DMS114 treated with DMSO at 0.1 percent for 48 hours (cell line): ENCODE results near the gene ALDH7A1.
"Not testable (repeated sequence)": the region's sequence is repeated elsewhere in the genome, so short reads cannot be mapped to it uniquely, and the experiment has no call there.

Source experiments
- DNase-seq: peaks from one replicate; lab custom pipeline; 2025; ENCODE audit not compliant: unreplicated experiment; lab: John Stamatoyannopoulos, UW

Gene ALDH7A1

GRCh38 chr5:126594748-126595485 lies at the start of gene ALDH7A1:
ALDH7A1 (minus strand) TSS chr5:126595219; CDS start chr5:126595198, 21 bp downstream.
- peak; percentile 95 for DNase-seq

GRCh38 chr5:126641387-126641786 lies 46.4 kb upstream of the ALDH7A1 start:
- DNase-seq: no peak

GRCh38 chr5:126640866-126641265 lies 45.8 kb upstream of the ALDH7A1 start:
- DNase-seq: no peak

GRCh38 chr5:126636956-126637355 lies 41.9 kb upstream of the ALDH7A1 start:
- no peak for DNase-seq

GRCh38 chr5:126635585-126635984 lies 40.6 kb upstream of the ALDH7A1 start:
- no peak for DNase-seq

- DNase-seq: no peak
Measured at GRCh38 chr5:126633552-126633951, 38.5 kb upstream of the ALDH7A1 start.

GRCh38 chr5:126631920-126632319 lies 36.9 kb upstream of the ALDH7A1 start:
- no peak for DNase-seq

GRCh38 chr5:126628102-126628501 lies 33.1 kb upstream of the ALDH7A1 start:
- DNase-seq: no peak

- DNase-seq: no peak
Measured at GRCh38 chr5:126624534-126624933, 29.5 kb upstream of the ALDH7A1 start.

- no peak for DNase-seq
Measured at GRCh38 chr5:126619781-126620180, 24.8 kb upstream of the ALDH7A1 start.

- DNase-seq: not testable (repeated sequence)
Measured at GRCh38 chr5:126617603-126618002, 22.6 kb upstream of the ALDH7A1 start.

- no peak for DNase-seq
Measured at GRCh38 chr5:126615286-126615685, 20.3 kb upstream of the ALDH7A1 start.

GRCh38 chr5:126613941-126614592 lies 19.0 kb upstream of the ALDH7A1 start:
- no peak for DNase-seq

- DNase-seq: no peak
Measured at GRCh38 chr5:126610616-126611015, 15.6 kb upstream of the ALDH7A1 start.

- DNase-seq: no peak
Measured at GRCh38 chr5:126610160-126610559, 15.1 kb upstream of the ALDH7A1 start.

GRCh38 chr5:126605525-126605924 lies 10.5 kb upstream of the ALDH7A1 start:
- DNase-seq: no peak

GRCh38 chr5:126603402-126603991 lies 8.5 kb upstream of the ALDH7A1 start:
- DNase-seq: no peak

GRCh38 chr5:126600631-126601511 lies 5.9 kb upstream of the ALDH7A1 start, which contains the start of gene PHAX:
PHAX (plus strand) TSS chr5:126600947; CDS start chr5:126600963, 16 bp downstream.
- DNase-seq: peak; percentile 75

- DNase-seq: not testable (repeated sequence)
Measured at GRCh38 chr5:126599971-126600630, 5.1 kb upstream of the ALDH7A1 start.

GRCh38 chr5:126599499-126599898 lies 4.5 kb upstream of the ALDH7A1 start:
- DNase-seq: no peak

GRCh38 chr5:126597156-126597555 lies 2.1 kb upstream of the ALDH7A1 start:
- DNase-seq: no peak
